SK-N-SH treated with all-trans-retinoic acid at 6 μM for 48 hours (cell line): ENCODE measurements around the gene PEAK3.

Experiments used
- ATAC-seq: fragments of 200-7000 bp; cut with Tn5 transposase; 3 replicates; pipeline ENCODE4 v1.9.1; 2020; ENCODE audit warnings: mild to moderate bottlenecking, moderate library complexity
- ARNTL ChIP-seq: fragments of 450-650 bp; formaldehyde crosslinking; IDR thresholded peaks from 2 replicates; pipeline ENCODE4 v1.5.0; 2020; ENCODE audit warnings: low read depth, mild to moderate bottlenecking, moderate library complexity, borderline replicate concordance
- BACH2 ChIP-seq: fragments of 250-450 bp; sonication (Bioruptor Pico); IDR thresholded peaks from 2 replicates; pipeline ENCODE4 v1.9.0; 2021; ENCODE audit warnings: mild to moderate bottlenecking, borderline replicate concordance
- CSDC2 ChIP-seq: fragments of 250-450 bp; sonication (Bioruptor Pico); IDR thresholded peaks from 2 replicates; pipeline ENCODE4 v1.5.0; 2020; ENCODE audit warnings: mild to moderate bottlenecking, moderate library complexity
- ESRRG ChIP-seq: fragments of 250-450 bp; sonication (Bioruptor Pico); IDR thresholded peaks from 2 replicates; pipeline ENCODE4 v1.6.1; 2021; ENCODE audit warnings: mild to moderate bottlenecking
- GLIS3 ChIP-seq: fragments of 250-450 bp; sonication (Bioruptor Pico); IDR thresholded peaks from 2 replicates; pipeline ENCODE4 v1.5.0; 2020; ENCODE audit warnings: mild to moderate bottlenecking, moderate library complexity
- ISL1 ChIP-seq: fragments of 250-450 bp; sonication (Bioruptor Pico); IDR thresholded peaks from 2 replicates; pipeline ENCODE4 v2.1.2; 2022; ENCODE audit warnings: mild to moderate bottlenecking, moderate library complexity
- OSR1 ChIP-seq: fragments of 250-450 bp; sonication (Bioruptor Pico); IDR thresholded peaks from 2 replicates; pipeline ENCODE4 v1.8.0; 2022; ENCODE audit warnings: moderate library complexity, mild to moderate bottlenecking, inconsistent platforms
- PPARA ChIP-seq: fragments of 250-450 bp; sonication (Bioruptor Pico); IDR thresholded peaks from 2 replicates; pipeline ENCODE4 v1.5.0; 2020; ENCODE audit warnings: mild to moderate bottlenecking, borderline replicate concordance
- RARB ChIP-seq: fragments of 250-450 bp; sonication (Bioruptor Pico); IDR thresholded peaks from 2 replicates; pipeline ENCODE4 v1.8.0; 2021; ENCODE audit warnings: mild to moderate bottlenecking, moderate library complexity
- SNAI2 ChIP-seq: fragments of 250-450 bp; sonication (Bioruptor Pico); IDR thresholded peaks from 2 replicates; pipeline ENCODE4 v1.5.0; 2020; ENCODE audit warnings: mild to moderate bottlenecking, moderate library complexity
- TCF4 ChIP-seq: fragments of 250-450 bp; sonication (Bioruptor Pico); IDR thresholded peaks from 2 replicates; pipeline ENCODE4 v1.8.0; 2021; ENCODE audit warnings: mild to moderate bottlenecking, moderate library complexity, borderline replicate concordance
- ZC3H10 ChIP-seq: fragments of 250-450 bp; sonication (Bioruptor Pico); IDR thresholded peaks from 2 replicates; pipeline ENCODE4 v1.5.1; 2021; ENCODE audit warnings: mild to moderate bottlenecking, moderate library complexity
- ZFP3 ChIP-seq: fragments of 250-450 bp; sonication (Bioruptor Pico); IDR thresholded peaks from 2 replicates; pipeline ENCODE4 v1.5.0; 2020; ENCODE audit warnings: mild to moderate bottlenecking, moderate library complexity
- ZFP30 ChIP-seq: fragments of 450-650 bp; formaldehyde crosslinking; IDR thresholded peaks from 2 replicates; pipeline ENCODE4 v1.5.0; 2022; ENCODE audit warnings: mild to moderate bottlenecking, moderate library complexity
- ZNF70 ChIP-seq: fragments of 450-650 bp; formaldehyde crosslinking; IDR thresholded peaks from 2 replicates; pipeline ENCODE4 v1.5.0; 2020; ENCODE audit warnings: mild to moderate bottlenecking, moderate library complexity
- ZNF8 ChIP-seq: fragments of 450-650 bp; formaldehyde crosslinking; IDR thresholded peaks from 2 replicates; pipeline ENCODE4 v1.5.0; 2020; ENCODE audit warnings: mild to moderate bottlenecking, moderate library complexity
- TF ChIP-seq, protein P1 (sequence below): fragments of 250-450 bp; sonication (Bioruptor Pico); IDR thresholded peaks from 2 replicates; pipeline ENCODE4 v1.8.0; 2020; ENCODE audit warnings: mild to moderate bottlenecking, moderate library complexity, borderline replicate concordance
- TF ChIP-seq, protein P2 (sequence below): fragments of 250-450 bp; sonication (Bioruptor Pico); IDR thresholded peaks from 2 replicates; pipeline ENCODE4 v1.5.0; 2020; ENCODE audit warnings: mild to moderate bottlenecking, moderate library complexity
- TF ChIP-seq, protein P3 (sequence below): fragments of 250-450 bp; sonication (Bioruptor Pico); IDR thresholded peaks from 2 replicates; pipeline ENCODE4 v1.8.0; 2021; ENCODE audit warnings: low read depth, mild to moderate bottlenecking, moderate library complexity, borderline replicate concordance
- TF ChIP-seq, protein P4 (sequence below): fragments of 250-450 bp; sonication (Bioruptor Pico); IDR thresholded peaks from 2 replicates; pipeline ENCODE4 v1.5.1; 2020; ENCODE audit warnings: low read depth, mild to moderate bottlenecking, moderate library complexity
- TF ChIP-seq, protein P5 (sequence below): fragments of 250-450 bp; sonication (Bioruptor Pico); IDR thresholded peaks from 2 replicates; pipeline ENCODE4 v1.5.1; 2021; ENCODE audit warnings: mild to moderate bottlenecking, moderate library complexity

Gene PEAK3

DNA sequence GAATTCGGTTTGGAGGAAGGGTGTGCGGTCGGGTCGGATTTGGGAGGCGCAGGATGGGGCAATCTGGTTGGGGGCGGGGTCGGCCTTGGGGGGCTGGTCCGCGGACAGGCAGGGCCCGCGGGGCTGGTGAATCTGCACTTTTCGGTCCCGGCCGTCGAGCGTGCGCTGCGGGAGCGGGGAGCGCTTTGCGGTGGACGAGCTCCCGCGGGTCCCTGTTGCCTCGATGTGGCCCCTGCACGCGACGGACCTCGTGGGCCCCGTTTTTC is 11.9 kb downstream of the PEAK3 start:
- peak; percentile 2; the same call in 1 of the 3 replicates for ATAC-seq
- no peak for TF ChIP-seq ZNF70 (CRISPR knock-in tag)
- TF ChIP-seq BACH2 (CRISPR knock-in tag), result no peak
- TF ChIP-seq, protein P1, sequence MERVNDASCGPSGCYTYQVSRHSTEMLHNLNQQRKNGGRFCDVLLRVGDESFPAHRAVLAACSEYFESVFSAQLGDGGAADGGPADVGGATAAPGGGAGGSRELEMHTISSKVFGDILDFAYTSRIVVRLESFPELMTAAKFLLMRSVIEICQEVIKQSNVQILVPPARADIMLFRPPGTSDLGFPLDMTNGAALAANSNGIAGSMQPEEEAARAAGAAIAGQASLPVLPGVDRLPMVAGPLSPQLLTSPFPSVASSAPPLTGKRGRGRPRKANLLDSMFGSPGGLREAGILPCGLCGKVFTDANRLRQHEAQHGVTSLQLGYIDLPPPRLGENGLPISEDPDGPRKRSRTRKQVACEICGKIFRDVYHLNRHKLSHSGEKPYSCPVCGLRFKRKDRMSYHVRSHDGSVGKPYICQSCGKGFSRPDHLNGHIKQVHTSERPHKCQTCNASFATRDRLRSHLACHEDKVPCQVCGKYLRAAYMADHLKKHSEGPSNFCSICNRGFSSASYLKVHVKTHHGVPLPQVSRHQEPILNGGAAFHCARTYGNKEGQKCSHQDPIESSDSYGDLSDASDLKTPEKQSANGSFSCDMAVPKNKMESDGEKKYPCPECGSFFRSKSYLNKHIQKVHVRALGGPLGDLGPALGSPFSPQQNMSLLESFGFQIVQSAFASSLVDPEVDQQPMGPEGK (CRISPR knock-in tag), result no peak
- TF ChIP-seq, protein P2, sequence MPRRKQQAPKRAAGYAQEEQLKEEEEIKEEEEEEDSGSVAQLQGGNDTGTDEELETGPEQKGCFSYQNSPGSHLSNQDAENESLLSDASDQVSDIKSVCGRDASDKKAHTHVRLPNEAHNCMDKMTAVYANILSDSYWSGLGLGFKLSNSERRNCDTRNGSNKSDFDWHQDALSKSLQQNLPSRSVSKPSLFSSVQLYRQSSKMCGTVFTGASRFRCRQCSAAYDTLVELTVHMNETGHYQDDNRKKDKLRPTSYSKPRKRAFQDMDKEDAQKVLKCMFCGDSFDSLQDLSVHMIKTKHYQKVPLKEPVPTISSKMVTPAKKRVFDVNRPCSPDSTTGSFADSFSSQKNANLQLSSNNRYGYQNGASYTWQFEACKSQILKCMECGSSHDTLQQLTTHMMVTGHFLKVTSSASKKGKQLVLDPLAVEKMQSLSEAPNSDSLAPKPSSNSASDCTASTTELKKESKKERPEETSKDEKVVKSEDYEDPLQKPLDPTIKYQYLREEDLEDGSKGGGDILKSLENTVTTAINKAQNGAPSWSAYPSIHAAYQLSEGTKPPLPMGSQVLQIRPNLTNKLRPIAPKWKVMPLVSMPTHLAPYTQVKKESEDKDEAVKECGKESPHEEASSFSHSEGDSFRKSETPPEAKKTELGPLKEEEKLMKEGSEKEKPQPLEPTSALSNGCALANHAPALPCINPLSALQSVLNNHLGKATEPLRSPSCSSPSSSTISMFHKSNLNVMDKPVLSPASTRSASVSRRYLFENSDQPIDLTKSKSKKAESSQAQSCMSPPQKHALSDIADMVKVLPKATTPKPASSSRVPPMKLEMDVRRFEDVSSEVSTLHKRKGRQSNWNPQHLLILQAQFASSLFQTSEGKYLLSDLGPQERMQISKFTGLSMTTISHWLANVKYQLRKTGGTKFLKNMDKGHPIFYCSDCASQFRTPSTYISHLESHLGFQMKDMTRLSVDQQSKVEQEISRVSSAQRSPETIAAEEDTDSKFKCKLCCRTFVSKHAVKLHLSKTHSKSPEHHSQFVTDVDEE (CRISPR knock-in tag), result no peak
- TF ChIP-seq, protein P3, sequence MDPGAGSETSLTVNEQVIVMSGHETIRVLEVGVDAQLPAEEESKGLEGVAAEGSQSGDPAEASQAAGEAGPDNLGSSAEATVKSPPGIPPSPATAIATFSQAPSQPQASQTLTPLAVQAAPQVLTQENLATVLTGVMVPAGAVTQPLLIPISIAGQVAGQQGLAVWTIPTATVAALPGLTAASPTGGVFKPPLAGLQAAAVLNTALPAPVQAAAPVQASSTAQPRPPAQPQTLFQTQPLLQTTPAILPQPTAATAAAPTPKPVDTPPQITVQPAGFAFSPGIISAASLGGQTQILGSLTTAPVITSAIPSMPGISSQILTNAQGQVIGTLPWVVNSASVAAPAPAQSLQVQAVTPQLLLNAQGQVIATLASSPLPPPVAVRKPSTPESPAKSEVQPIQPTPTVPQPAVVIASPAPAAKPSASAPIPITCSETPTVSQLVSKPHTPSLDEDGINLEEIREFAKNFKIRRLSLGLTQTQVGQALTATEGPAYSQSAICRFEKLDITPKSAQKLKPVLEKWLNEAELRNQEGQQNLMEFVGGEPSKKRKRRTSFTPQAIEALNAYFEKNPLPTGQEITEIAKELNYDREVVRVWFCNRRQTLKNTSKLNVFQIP (CRISPR knock-in tag), result no peak
- TF ChIP-seq ARNTL, result no peak
- TF ChIP-seq, protein P4, sequence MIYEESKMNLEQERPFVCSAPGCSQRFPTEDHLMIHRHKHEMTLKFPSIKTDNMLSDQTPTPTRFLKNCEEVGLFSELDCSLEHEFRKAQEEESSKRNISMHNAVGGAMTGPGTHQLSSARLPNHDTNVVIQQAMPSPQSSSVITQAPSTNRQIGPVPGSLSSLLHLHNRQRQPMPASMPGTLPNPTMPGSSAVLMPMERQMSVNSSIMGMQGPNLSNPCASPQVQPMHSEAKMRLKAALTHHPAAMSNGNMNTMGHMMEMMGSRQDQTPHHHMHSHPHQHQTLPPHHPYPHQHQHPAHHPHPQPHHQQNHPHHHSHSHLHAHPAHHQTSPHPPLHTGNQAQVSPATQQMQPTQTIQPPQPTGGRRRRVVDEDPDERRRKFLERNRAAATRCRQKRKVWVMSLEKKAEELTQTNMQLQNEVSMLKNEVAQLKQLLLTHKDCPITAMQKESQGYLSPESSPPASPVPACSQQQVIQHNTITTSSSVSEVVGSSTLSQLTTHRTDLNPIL, result no peak
- no peak for TF ChIP-seq RARB (CRISPR knock-in tag)
- no peak for TF ChIP-seq GLIS3
- TF ChIP-seq, protein P5, sequence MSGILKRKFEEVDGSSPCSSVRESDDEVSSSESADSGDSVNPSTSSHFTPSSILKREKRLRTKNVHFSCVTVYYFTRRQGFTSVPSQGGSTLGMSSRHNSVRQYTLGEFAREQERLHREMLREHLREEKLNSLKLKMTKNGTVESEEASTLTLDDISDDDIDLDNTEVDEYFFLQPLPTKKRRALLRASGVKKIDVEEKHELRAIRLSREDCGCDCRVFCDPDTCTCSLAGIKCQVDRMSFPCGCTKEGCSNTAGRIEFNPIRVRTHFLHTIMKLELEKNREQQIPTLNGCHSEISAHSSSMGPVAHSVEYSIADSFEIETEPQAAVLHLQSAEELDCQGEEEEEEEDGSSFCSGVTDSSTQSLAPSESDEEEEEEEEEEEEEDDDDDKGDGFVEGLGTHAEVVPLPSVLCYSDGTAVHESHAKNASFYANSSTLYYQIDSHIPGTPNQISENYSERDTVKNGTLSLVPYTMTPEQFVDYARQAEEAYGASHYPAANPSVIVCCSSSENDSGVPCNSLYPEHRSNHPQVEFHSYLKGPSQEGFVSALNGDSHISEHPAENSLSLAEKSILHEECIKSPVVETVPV (CRISPR knock-in tag), result no peak
- no peak for TF ChIP-seq ISL1 (CRISPR knock-in tag)
- no peak for TF ChIP-seq ZC3H10 (CRISPR knock-in tag)
- no peak for TF ChIP-seq ZNF8 (CRISPR knock-in tag)
- no peak for TF ChIP-seq ZFP30 (CRISPR knock-in tag)
- no peak for TF ChIP-seq ESRRG (CRISPR knock-in tag)
- no peak for TF ChIP-seq OSR1

DNA sequence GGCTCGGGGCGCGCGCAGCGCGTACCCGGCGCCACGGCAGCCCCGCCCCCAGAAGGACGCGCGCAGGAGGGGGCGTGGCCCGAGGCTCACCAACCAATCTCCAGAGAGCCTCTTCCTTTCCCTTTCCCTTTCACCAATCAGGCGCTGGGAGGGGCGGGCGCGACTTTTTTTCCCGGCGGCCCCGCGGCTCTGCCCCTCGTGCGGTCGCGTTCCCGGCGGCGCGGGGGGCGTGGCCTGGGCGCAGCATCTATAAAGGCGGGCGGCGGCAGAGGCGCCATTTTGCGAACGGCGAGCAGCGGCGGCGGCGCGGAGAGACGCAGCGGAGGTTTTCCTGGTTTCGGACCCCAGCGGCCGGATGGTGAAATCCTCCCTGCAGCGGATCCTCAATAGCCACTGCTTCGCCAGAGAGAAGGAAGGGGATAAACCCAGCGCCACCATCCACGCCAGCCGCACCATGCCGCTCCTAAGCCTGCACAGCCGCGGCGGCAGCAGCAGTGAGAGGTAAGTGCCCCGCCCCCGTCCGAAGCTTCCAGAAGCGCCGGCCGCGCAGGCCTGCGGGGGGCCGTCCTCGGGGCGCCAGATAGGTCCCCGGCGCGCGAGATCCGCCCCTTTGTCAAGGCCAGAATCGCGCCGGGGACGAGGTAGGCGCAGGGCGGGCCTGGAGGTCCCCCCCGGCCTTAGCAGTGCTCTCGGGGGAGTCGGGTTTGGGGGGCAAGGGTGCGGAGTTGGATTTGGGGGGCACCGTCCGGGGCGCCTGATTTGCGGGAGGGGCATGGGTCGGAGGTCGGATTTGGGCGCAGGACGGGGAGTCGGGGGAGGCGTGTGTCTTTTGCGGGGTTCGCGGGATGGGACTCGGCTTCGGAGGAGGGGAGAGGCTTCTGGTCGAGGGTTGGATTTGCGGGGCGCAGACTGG is 12.5 kb downstream of the PEAK3 start:
- ATAC-seq, result peak; percentile 83
- TF ChIP-seq, protein P3 (CRISPR knock-in tag), result no peak
- TF ChIP-seq PPARA (CRISPR knock-in tag) (no peak), ZFP3 (CRISPR knock-in tag) (peak; percentile 69; the same call in 1 of the 2 replicates), ZFP30 (CRISPR knock-in tag) (no peak), ESRRG (CRISPR knock-in tag) (no peak), SNAI2 (peak; percentile 95; the same call in 1 of the 2 replicates), ISL1 (CRISPR knock-in tag) (no peak), OSR1 (0 out of 2 replicates have a peak, but pooled peaks have one; percentile 54), GLIS3 (no peak), ZC3H10 (CRISPR knock-in tag) (no peak), TCF4 (CRISPR knock-in tag) (no peak), BACH2 (CRISPR knock-in tag) (0 out of 2 replicates have a peak, but pooled peaks have one; percentile 33), CSDC2 (peak; percentile 94; the same call in 1 of the 2 replicates), ZNF70 (CRISPR knock-in tag) (no peak), ZNF8 (CRISPR knock-in tag) (no peak), ARNTL (no peak), RARB (CRISPR knock-in tag) (no peak)
- TF ChIP-seq, protein P1 (CRISPR knock-in tag), result no peak
- TF ChIP-seq, protein P4, result no peak
